CD4-positive, alpha-beta T cell treated with Interleukin-6 at 100 ng/mL for 8 hours (primary cell): Measurements from ENCODE around the gene RAD51AP2.
"Not testable (repeated sequence)": the region's sequence is repeated elsewhere in the genome, so short reads cannot be mapped to it uniquely, and the experiment has no call there.

ENCODE experiments used
- DNase-seq: peaks from one replicate; pipeline ENCODE4 v3.0.0-alpha.2; 2020; ENCODE audit warnings: mixed read lengths, low spot score

The RAD51AP2 gene

GRCh38 chr2:17538022-17538843, 20.0 kb upstream of the RAD51AP2 start:
- no peak for DNase-seq

DNA sequence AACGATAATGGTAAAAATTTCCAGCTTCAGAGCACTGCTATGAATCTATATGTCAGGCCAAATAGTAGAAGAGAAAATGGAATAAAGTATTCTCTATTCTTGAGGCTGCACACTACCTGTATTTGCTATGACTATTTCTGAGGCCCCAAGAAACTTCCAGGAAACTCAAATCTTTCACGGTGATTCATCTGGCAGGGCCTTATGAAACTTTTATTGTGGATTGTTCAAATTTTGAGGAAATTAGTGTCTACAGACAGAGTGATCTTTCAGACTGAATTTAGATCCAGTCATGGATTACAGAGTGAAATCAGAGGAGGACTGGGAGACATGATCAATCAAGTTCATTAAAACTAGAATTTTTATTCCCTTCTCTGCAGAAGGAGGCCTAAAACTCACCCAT, 18.2 kb upstream of the RAD51AP2 start:
- DNase-seq: no peak

DNA sequence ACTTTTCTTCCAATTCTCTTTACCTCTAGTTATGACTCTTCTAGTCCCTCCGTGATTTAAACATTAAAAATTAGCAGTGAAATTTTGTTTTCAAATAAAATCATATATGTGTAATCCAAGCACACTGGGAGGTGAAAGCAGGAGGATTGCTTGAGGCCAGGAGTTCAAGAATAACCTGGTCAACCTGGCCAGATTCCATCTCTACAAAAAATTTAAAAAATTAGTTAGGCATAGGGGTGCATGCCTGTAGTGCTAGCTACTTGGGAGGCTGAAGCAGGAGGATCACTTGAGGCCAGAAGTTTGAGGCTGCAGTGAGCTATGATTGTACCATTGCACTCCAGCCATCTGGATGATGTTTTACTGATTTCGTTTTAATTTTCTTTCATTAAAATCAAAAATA, 15.3 kb upstream of the RAD51AP2 start:
- DNase-seq: no peak

DNA sequence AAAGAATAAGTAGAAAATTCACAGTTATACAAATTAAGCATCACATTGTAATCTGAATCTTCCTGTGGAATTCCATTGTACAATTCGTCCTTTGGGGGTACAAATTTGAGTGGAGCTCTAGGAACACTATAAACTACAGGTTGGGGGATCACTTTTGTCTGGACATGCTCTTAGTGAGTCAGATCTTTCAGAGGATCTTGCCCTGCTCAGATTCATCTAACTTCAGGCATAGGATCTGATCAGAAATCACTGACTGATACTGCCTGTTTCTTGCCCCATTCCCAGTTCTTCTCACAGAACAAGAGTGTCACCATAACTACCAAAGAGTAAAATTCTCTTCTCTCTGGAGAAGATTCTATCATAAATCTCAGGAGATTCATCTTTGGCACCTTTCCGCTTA, 11.5 kb upstream of the RAD51AP2 start:
- DNase-seq: no peak

GRCh38 chr2:17522303-17522702, 4.1 kb upstream of the RAD51AP2 start:
- DNase-seq: no peak

DNA sequence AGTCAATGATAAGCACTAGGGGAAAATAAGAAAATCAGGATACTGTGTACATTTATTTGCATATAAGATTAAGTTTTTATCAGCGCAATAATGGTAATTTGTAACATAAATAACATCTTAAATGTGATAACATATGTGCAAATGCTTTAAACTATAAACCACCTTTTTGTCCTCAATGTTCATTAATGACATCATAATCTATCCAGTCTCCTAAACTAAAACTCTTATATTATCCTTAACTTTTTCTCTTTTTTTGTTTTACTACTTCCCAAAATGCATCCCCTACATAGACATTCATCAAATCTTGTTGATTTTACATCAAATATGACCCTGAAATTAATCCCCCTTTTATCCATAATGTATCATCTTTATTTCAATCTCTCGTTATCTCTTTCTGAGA, 3.4 kb upstream of the RAD51AP2 start:
- no peak for DNase-seq

GRCh38 chr2:17520761-17521160, 2.5 kb upstream of the RAD51AP2 start:
- DNase-seq: no peak

GRCh38 chr2:17519486-17519885, 1.2 kb upstream of the RAD51AP2 start:
- DNase-seq: no peak

- DNase-seq: no peak
Measured at GRCh38 chr2:17517481-17518211, 594 bp downstream of the RAD51AP2 start.

DNA sequence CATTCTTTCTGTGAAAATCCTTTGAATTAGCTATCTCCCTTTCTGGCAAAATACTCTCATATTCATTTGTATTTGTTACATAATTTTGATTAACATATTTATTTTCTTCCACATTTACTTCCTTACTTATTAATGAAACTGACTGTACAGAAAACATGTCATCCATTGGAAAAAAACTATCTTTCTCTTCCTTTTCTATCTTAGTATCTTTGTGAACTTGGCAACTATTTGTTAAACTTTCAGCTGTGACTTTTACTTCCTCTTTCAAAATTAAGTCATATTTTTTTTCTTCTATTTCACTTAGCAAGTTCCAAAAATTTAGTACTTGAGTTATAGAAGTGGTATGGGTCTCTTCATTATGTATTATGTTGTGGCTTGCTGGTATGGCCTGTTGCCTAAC, 2.6 kb downstream of the RAD51AP2 start:
- DNase-seq: no peak

GRCh38 chr2:17506736-17507616, 11.3 kb downstream of the RAD51AP2 start:
- no peak for DNase-seq

GRCh38 chr2:17497718-17498117, 20.5 kb downstream of the RAD51AP2 start:
- DNase-seq: no peak

DNA sequence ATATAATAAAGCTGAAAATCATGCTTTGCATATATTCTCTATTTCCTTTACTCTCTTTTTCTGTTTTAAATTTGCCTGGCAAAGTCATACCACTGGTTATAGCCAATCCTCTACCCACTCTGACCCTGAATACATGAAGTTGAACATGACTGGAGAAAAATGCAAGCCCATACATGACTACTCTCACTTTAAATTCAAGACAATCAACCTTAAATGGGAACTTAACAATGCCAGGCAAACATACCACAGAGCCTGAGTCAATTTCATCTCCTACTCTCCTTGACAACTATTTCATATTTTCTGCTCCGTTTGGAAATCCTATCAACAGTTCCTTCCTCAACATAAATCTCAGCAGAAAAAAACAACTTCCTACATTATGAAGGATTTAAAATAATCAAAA, 22.6 kb downstream of the RAD51AP2 start:
- DNase-seq: no peak

- not testable (repeated sequence) for DNase-seq
Measured at GRCh38 chr2:17490165-17490564, 28.1 kb downstream of the RAD51AP2 start.

- DNase-seq: not testable (repeated sequence)
Measured at GRCh38 chr2:17488610-17489009, 29.6 kb downstream of the RAD51AP2 start.

DNA sequence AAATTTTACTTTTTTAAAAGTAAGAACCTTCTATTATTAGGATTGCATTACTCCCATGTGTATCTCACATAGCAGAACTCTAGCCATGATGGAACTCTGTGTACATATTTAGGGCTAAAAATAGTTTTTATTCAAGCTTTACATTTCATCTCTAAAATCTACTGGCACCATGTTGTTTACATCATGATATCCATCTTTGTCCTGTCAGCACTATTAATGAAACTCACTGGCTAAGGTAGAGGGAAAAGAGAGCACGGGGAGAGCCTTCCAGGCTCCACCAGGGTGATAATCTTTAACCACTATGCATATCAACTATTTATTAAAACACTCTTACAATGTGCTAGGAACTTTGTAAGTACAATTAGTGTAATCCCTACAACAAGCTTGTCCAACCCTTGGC, 34.7 kb downstream of the RAD51AP2 start:
- DNase-seq: no peak

GRCh38 chr2:17482651-17483050, 35.6 kb downstream of the RAD51AP2 start:
- DNase-seq: no peak

DNA sequence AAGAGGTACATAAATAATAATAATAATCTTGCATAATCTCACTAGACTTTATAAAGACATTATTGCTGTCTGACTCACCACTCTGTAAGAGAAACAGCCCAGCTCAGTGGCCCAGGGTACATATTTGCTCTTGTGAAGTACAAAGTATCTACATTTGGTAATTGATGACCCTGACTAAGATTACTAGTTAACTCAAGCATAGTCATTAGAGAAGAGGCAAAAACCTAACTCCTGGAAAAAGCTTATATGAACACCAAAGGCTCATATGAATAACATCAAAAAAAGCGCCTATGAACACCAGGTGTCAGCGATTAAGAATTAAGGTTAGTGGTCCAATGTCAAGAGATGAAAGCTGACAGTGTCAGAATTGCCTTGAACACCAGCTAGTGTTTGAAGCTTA, 38.4 kb downstream of the RAD51AP2 start:
- DNase-seq: no peak

- no peak for DNase-seq
Measured at GRCh38 chr2:17476830-17477229, 41.4 kb downstream of the RAD51AP2 start.

GRCh38 chr2:17476064-17476463, 42.2 kb downstream of the RAD51AP2 start:
- DNase-seq: no peak

DNA sequence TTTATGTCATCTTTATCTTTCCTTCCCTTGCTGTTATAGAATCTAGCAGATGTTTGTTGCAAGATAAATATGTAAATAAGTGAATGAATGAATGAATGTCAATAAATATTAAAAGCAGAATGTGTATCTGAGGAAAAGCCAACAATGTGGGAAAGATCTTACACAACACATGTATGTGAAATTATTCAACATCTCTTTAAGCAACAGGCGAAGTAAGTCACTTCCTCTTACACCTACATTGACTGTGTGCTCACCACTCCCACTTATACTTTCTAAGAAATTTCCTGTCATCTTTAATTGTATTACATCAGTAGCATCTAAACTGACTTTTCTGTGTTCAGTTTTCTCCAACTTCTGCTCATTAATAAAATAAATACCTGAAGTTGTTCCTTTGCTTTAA, 43.0 kb downstream of the RAD51AP2 start:
- DNase-seq: no peak

- DNase-seq: no peak
Measured at GRCh38 chr2:17471979-17472378, 46.3 kb downstream of the RAD51AP2 start.
